Mucosa of descending colon (tissue), 3 donors: Measurements from ENCODE around the gene LMX1B. TPM values are rescaled to one million over a fixed set of nuclear protein-coding genes. Genes with fewer than 3 reads are reported as not detected.

Experiments used
- ATAC-seq: fragments of 200-7000 bp; cut with Tn5 transposase; one replicate; pipeline ENCODE4 v1.9.1; 2020; ENCODE audit warnings: mild to moderate bottlenecking, moderate library complexity
- DNase-seq, 3 donors: peaks; one replicate each; pipeline ENCODE4 v3.0.0-alpha.2; 2020
- H3K36me3 ChIP-seq: fragments of 200-600 bp; one replicate; pipeline ENCODE4 v1.8.0; 2021; ENCODE audit warnings: low read depth, mild to moderate bottlenecking
- H3K4me1 ChIP-seq: fragments of 200-600 bp; one replicate; pipeline ENCODE4 v1.8.0; 2021; ENCODE audit warnings: low read depth, mild to moderate bottlenecking
- H3K4me3 ChIP-seq: fragments of 200-600 bp; one replicate; pipeline ENCODE4 v1.8.0; 2021; ENCODE audit warnings: mild to moderate bottlenecking
- H3K9me3 ChIP-seq: fragments of 200-600 bp; one replicate; pipeline ENCODE4 v1.8.0; 2021; ENCODE audit warnings: mild to moderate bottlenecking
- CTCF ChIP-seq: fragments of 200-600 bp; IDR thresholded peaks from one replicate; pipeline ENCODE4 v1.8.0; 2022; ENCODE audit warnings: antibody characterized with exemption, mild to moderate bottlenecking
- intact Hi-C, 2 donors: fragments of 100-400 bp; cut with DNase I in 1 of 2; cut with micrococcal nuclease in 1 of 2; formaldehyde crosslinking; loops; one replicate each; pipeline versions ENCODE4 v1.11.0 to v1.11.1; 2022; cut with DNase I, micrococcal nuclease
- total RNA-seq, 3 donors: library from RNA; stranded (reverse); fragmentation: NEBNext Ultra II Directional in 2 of 3; extraction: Animal tissue kit (Norgen Biotek cat#: 25700) in 2 of 3; gene quantifications; one replicate each; pipeline versions ENCODE4 v1.2.1 to v1.2.4, GENCODE V29; 2021 to 2023
- donor health status: DM: no; HTN: no; CAD: no; lungs with moderate emphysema.
- donor health status: DM: no; HTN: no; CAD: no.
- donor health status: DM: no; HTN: yes; CAD: no.

LMX1B gene
- total RNA-seq, 3 donors from 2014 or later = 0.14 to 0.51 TPM; not detected in 1

- no peaks in the 10 kb centered on the region for H3K9me3 ChIP-seq
- no peak overlapping the region for H3K4me3 ChIP-seq
- TF ChIP-seq CTCF = no peak
- ATAC-seq (no peak), DNase-seq (peak in 1 of 3 donors; percentile 18)
- intact Hi-C loops = no loop called here
- H3K36me3 ChIP-seq = no peaks in the 10 kb centered on the region
- H3K4me1 ChIP-seq = no peaks in the 10 kb centered on the region
Observed at GRCh38 chr9:126689027-126689825, 75.5 kb downstream of the LMX1B start.

- no peaks in the 10 kb centered on the region for H3K9me3 ChIP-seq
- H3K4me3 ChIP-seq = no peak overlapping the region
- no peaks in the 10 kb centered on the region for H3K4me1 ChIP-seq
- peak in 2 of 3 donors; percentile 63 to 73 for DNase-seq
- TF ChIP-seq CTCF = peak; percentile 51
- intact Hi-C loops = no loop called here
- peak; percentile 69 for ATAC-seq
- H3K36me3 ChIP-seq = no peaks in the 10 kb centered on the region
Observed at GRCh38 chr9:126690431-126691051, 76.8 kb downstream of the LMX1B start.

GRCh38 chr9:126692041-126692758, 78.5 kb downstream of the LMX1B start:
- Histone ChIP-seq H3K9me3 (no peaks in the 10 kb centered on the region), H3K4me3 (no peak overlapping the region), H3K36me3 (no peaks in the 10 kb centered on the region), H3K4me1 (no peaks in the 10 kb centered on the region)
- TF ChIP-seq CTCF = no peak
- ATAC-seq (no peak), DNase-seq (peak in 1 of 3 donors; percentile 13)
- intact Hi-C loops = no loop called here

GRCh38 chr9:126692759-126693427, 79.2 kb downstream of the LMX1B start:
- no peak for ATAC-seq
- no peaks in the 10 kb centered on the region for H3K36me3 ChIP-seq
- no peaks in the 10 kb centered on the region for H3K9me3 ChIP-seq
- no peak for DNase-seq
- TF ChIP-seq CTCF = no peak
- no peaks in the 10 kb centered on the region for H3K4me1 ChIP-seq
- intact Hi-C loops = no loop called here
- H3K4me3 ChIP-seq = no peak overlapping the region

- Histone ChIP-seq H3K36me3 (no peaks in the 10 kb centered on the region), H3K9me3 (no peaks in the 10 kb centered on the region), H3K4me3 (no peak overlapping the region), H3K4me1 (no peaks in the 10 kb centered on the region)
- TF ChIP-seq CTCF = no peak
- intact Hi-C loops = no loop called here
- ATAC-seq (no peak), DNase-seq (no peak)
Observed at GRCh38 chr9:126693428-126693944, 79.8 kb downstream of the LMX1B start.
